UCSD-AML1 (cell line): ENCODE results near the gene NAB2.
A peak's percentile ranks its signal among the peaks of the same experiment; 100 is the strongest.

Source experiments
- DNase-seq: peaks from one replicate; lab custom pipeline; 2025; ENCODE audit not compliant: unreplicated experiment; lab: John Stamatoyannopoulos, UW

NAB2 gene

GRCh38 chr12:57093415-57094207, 4.7 kb downstream of the NAB2 start:
- peak; percentile 51 for DNase-seq

GRCh38 chr12:57094208-57095160, 5.6 kb downstream of the NAB2 start:
- DNase-seq = no peak

GRCh38 chr12:57095440-57095839, 6.5 kb downstream of the NAB2 start:
- no peak for DNase-seq

GRCh38 chr12:57096099-57096572, 7.2 kb downstream of the NAB2 start:
- DNase-seq = no peak

GRCh38 chr12:57096748-57097553, 8.0 kb downstream of the NAB2 start:
- DNase-seq = no peak

- no peak for DNase-seq
These were observed 8.6 kb downstream of the NAB2 start for GRCh38 chr12:57097554-57097835.

- DNase-seq = no peak
These were observed 9.6 kb downstream of the NAB2 start for GRCh38 chr12:57098546-57098945.

GRCh38 chr12:57099047-57099714, 10.3 kb downstream of the NAB2 start:
- no peak for DNase-seq

- no peak for DNase-seq
These were observed 10.9 kb downstream of the NAB2 start for GRCh38 chr12:57099766-57100165.

GRCh38 chr12:57101892-57102695, 13.2 kb downstream of the NAB2 start:
- no peak for DNase-seq

GRCh38 chr12:57103856-57104255, 14.9 kb downstream of the NAB2 start:
- no peak for DNase-seq

GRCh38 chr12:57104292-57104910, 15.5 kb downstream of the NAB2 start:
- DNase-seq = no peak

- DNase-seq = no peak
These were observed 16.3 kb downstream of the NAB2 start for GRCh38 chr12:57105011-57105753.

GRCh38 chr12:57106021-57106708, 17.3 kb downstream of the NAB2 start:
- DNase-seq = no peak

GRCh38 chr12:57107456-57108155, 18.7 kb downstream of the NAB2 start:
- no peak for DNase-seq

GRCh38 chr12:57109207-57110103, 20.5 kb downstream of the NAB2 start:
- DNase-seq = no peak
